Central memory CD8-positive, alpha-beta T cell (primary cell): ENCODE results near the gene TSEN34.

ENCODE experiments used
- ATAC-seq: fragments of 150-1000 bp; cut with Tn5 transposase; replicated peaks from 2 replicates; pipeline ENCODE4 v1.10.0; 2022; ENCODE audit warnings: mild to moderate bottlenecking, moderate FRiP score, moderate number of reproducible peaks; ENCODE audit not compliant: poor library complexity, severe bottlenecking; ENCODE audit errors: extremely low read depth
- DNase-seq, 2 donors: peaks; one replicate each; pipeline ENCODE4 v3.0.0; 2021; ENCODE audit warnings: low spot score in 2 of 2
- H3K27ac Mint-ChIP-seq: one replicate; pipeline ENCODE4 v1.8.0; 2022; ENCODE audit warnings: low read depth, mild to moderate bottlenecking, moderate library complexity, mixed read lengths
- H3K27me3 Mint-ChIP-seq: one replicate; pipeline ENCODE4 v1.8.0; 2022; ENCODE audit warnings: mixed read lengths
- H3K36me3 Mint-ChIP-seq: one replicate; pipeline ENCODE4 v1.8.0; 2022; ENCODE audit warnings: mild to moderate bottlenecking, moderate library complexity, mixed read lengths; ENCODE audit not compliant: insufficient read depth
- H3K4me1 Mint-ChIP-seq: one replicate; pipeline ENCODE4 v1.8.0; 2022; ENCODE audit warnings: mixed read lengths
- H3K4me3 Mint-ChIP-seq: one replicate; pipeline ENCODE4 v1.8.0; 2022; ENCODE audit warnings: mild to moderate bottlenecking, moderate library complexity, mixed read lengths
- H3K9me3 Mint-ChIP-seq: one replicate; pipeline ENCODE4 v1.8.0; 2022; ENCODE audit warnings: mixed read lengths

Gene TSEN34

DNA sequence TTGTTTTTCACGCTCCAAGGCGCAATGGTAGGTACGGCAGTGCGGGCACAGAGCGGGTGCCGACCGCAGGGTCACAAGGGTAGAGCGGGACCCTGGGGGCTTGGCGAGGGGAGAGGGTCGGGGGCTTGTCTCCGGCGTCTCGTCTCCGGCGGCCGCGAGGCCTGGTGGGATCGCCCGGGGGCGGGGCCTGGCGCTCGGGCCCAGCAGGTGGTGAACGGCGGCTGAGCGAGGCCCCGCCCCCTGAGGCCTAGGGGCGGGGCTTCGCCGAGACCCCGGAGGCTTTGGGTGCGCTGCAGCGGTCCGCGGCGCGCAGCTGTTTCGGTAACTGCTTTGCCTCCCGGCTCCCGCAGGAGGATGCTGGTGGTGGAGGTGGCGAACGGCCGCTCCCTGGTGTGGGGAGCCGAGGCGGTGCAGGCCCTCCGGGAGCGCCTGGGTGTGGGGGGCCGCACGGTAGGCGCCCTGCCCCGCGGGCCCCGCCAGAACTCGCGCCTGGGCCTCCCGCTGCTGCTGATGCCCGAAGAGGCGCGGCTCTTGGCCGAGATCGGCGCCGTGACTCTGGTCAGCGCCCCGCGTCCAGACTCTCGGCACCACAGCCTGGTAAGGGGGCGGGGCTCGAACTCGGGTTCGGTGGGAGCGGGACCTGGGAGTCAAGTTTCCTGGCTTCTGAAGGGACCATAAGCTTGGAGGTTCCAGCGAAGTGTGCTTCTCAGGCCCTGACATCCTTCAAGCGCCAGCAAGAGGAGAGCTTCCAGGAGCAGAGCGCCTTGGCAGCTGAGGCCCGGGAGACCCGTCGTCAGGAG, at the start of gene TSEN34:
TSEN34 (plus strand) TSS at position 298 of the 800 bp plus-strand sequence; CDS start at position 355, 57 bp downstream.
- no peaks in the 10 kb centered on the region for H3K27me3 Mint-ChIP-seq
- ATAC-seq (peak; percentile 20), DNase-seq (peak in 1 of 2 donors; percentile 28)
- H3K4me3 Mint-ChIP-seq, result peak within 1 kb of the TSS; percentile 94
- peaks cover 43% of the 10 kb centered on the region for H3K4me1 Mint-ChIP-seq
- H3K9me3 Mint-ChIP-seq, result no peaks in the 10 kb centered on the region
- peaks cover 37% of the 10 kb centered on the region for H3K36me3 Mint-ChIP-seq
- peak within 1 kb of the TSS; percentile 99 for H3K27ac Mint-ChIP-seq

DNA sequence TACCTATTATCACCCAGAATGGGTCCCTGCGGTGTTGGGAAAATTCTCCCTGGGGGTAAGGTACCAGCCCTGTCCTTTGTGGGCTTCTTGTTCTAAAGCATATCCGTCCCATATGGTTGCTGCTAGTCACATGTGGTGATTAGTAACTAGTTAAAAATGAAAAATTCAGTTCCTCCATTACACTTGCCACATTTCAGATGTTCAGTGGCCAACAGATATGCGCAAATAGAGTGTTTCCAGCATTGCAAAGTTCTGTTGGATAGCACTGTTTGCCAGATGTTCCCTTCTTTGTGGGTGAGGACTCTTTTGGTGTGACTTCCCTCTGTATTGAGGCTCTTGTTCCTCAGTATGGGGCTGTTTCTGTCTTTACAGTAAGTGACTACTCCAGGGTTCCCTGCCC, 49.8 kb upstream of the TSEN34 start:
- Mint-ChIP-seq H3K27me3 (no peaks in the 10 kb centered on the region), H3K27ac (no peak overlapping the region), H3K4me3 (no peak overlapping the region), H3K36me3 (peaks cover 42% of the 10 kb centered on the region), H3K9me3 (no peaks in the 10 kb centered on the region), H3K4me1 (peaks cover 51% of the 10 kb centered on the region)
- ATAC-seq, result no peak
- DNase-seq, result no peak

GRCh38 chr19:54142166-54142780, 48.8 kb upstream of the TSEN34 start:
- no peak overlapping the region for H3K4me3 Mint-ChIP-seq
- peaks cover 39% of the 10 kb centered on the region for H3K36me3 Mint-ChIP-seq
- H3K27ac Mint-ChIP-seq, result no peak overlapping the region
- H3K27me3 Mint-ChIP-seq, result no peaks in the 10 kb centered on the region
- H3K9me3 Mint-ChIP-seq, result no peaks in the 10 kb centered on the region
- ATAC-seq (no peak), DNase-seq (no peak)
- peaks cover 46% of the 10 kb centered on the region for H3K4me1 Mint-ChIP-seq

DNA sequence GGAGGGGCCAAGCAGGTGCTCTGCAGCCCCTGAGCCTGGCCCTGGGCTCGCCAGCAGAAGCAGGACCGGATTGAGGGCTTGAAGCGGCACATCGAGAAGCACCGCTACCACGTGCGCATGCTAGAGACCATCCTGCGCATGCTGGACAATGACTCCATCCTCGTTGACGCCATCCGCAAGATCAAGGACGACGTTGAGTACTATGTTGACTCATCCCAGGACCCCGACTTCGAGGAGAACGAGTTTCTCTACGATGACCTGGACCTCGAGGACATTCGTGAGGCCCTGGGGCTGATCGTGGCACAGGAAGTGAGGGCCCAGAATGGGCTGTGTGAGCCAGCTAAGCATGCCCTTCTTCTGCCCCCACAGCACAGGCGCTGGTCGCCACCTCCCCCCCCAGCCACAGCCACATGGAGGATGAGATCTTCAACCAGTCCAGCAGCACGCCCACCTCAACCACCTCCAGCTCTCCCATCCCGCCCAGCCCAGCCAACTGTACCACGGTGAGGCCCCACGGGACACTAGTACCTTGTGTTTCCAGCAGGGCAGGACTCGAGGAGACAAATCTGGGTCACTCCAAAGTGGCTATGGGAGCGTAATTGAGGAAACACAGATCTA, 45.5 kb upstream of the TSEN34 start:
- Mint-ChIP-seq H3K27ac (no peak overlapping the region), H3K4me1 (peaks cover 29% of the 10 kb centered on the region), H3K9me3 (no peaks in the 10 kb centered on the region), H3K27me3 (no peaks in the 10 kb centered on the region), H3K36me3 (peaks cover 37% of the 10 kb centered on the region), H3K4me3 (no peak overlapping the region)
- DNase-seq (no peak), ATAC-seq (no peak)

DNA sequence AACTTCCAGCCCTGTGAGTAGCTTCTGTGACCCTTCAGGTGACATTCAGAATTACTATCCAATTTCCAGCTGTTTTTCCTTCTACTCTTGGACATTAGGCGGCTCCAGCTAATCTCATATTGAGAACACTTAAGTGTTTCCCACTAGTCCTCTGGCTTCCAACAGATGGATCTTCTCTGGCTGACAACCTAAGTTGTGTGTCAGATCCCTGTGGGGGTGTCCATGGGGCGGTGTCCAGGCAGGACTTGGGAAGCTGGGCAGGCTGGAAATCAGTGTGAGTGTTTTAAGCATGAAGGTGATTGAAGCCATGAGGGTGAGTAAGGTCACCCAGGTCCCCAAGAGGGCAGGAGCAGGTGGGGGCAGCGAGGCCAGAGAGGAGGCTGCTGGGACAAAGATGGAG, 43.4 kb upstream of the TSEN34 start:
- Mint-ChIP-seq H3K27me3 (no peaks in the 10 kb centered on the region), H3K27ac (no peak overlapping the region), H3K4me1 (peaks cover 18% of the 10 kb centered on the region), H3K36me3 (peaks cover 38% of the 10 kb centered on the region), H3K4me3 (no peak overlapping the region), H3K9me3 (no peaks in the 10 kb centered on the region)
- ATAC-seq, result no peak
- DNase-seq, result no peak

- ATAC-seq (no peak), DNase-seq (no peak)
- Mint-ChIP-seq H3K4me1 (peaks cover 19% of the 10 kb centered on the region), H3K36me3 (peaks cover 38% of the 10 kb centered on the region), H3K9me3 (no peaks in the 10 kb centered on the region), H3K4me3 (no peak overlapping the region), H3K27me3 (no peaks in the 10 kb centered on the region), H3K27ac (no peak overlapping the region)
These were observed 43.0 kb upstream of the TSEN34 start for GRCh38 chr19:54148158-54148557.

- Mint-ChIP-seq H3K9me3 (no peaks in the 10 kb centered on the region), H3K27ac (no peak overlapping the region), H3K27me3 (no peaks in the 10 kb centered on the region), H3K4me3 (no peak overlapping the region), H3K4me1 (peaks cover 22% of the 10 kb centered on the region), H3K36me3 (peaks cover 40% of the 10 kb centered on the region)
- DNase-seq, result no peak
- ATAC-seq, result no peak
These were observed 41.9 kb upstream of the TSEN34 start for GRCh38 chr19:54149021-54149812.

- H3K9me3 Mint-ChIP-seq, result no peaks in the 10 kb centered on the region
- H3K4me1 Mint-ChIP-seq, result peaks cover 29% of the 10 kb centered on the region
- H3K27ac Mint-ChIP-seq, result no peak overlapping the region
- no peak for DNase-seq
- peaks cover 51% of the 10 kb centered on the region for H3K36me3 Mint-ChIP-seq
- no peaks in the 10 kb centered on the region for H3K27me3 Mint-ChIP-seq
- no peak overlapping the region for H3K4me3 Mint-ChIP-seq
- no peak for ATAC-seq
These were observed 39.6 kb upstream of the TSEN34 start for GRCh38 chr19:54151362-54152035.

DNA sequence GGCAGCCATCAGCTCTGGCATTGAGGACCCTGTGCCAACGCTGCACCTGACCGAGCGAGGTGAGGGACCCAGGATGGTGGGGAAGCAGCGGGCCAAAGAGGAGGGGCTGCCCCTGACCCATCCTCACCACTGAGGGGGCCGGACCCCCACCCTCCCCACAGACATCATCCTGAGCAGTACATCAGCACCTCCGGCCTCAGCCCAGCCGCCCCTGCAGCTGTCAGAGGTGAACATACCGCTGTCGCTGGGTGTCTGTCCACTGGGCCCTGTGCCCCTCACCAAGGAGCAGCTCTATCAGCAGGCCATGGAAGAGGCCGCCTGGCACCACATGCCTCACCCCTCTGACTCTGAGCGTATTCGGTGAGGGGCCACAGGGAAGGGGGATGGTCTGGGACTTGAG, 38.8 kb upstream of the TSEN34 start:
- H3K36me3 Mint-ChIP-seq, result peaks cover 54% of the 10 kb centered on the region
- H3K27me3 Mint-ChIP-seq, result no peaks in the 10 kb centered on the region
- peaks cover 36% of the 10 kb centered on the region for H3K4me1 Mint-ChIP-seq
- no peak overlapping the region for H3K27ac Mint-ChIP-seq
- DNase-seq (no peak), ATAC-seq (no peak)
- no peaks in the 10 kb centered on the region for H3K9me3 Mint-ChIP-seq
- no peak overlapping the region for H3K4me3 Mint-ChIP-seq

GRCh38 chr19:54152878-54153524, 38.1 kb upstream of the TSEN34 start:
- Mint-ChIP-seq H3K27me3 (no peaks in the 10 kb centered on the region), H3K36me3 (peaks cover 56% of the 10 kb centered on the region), H3K4me3 (no peak overlapping the region), H3K27ac (no peak overlapping the region), H3K4me1 (peaks cover 38% of the 10 kb centered on the region), H3K9me3 (no peaks in the 10 kb centered on the region)
- DNase-seq (no peak), ATAC-seq (no peak)

- ATAC-seq, result no peak
- Mint-ChIP-seq H3K9me3 (no peaks in the 10 kb centered on the region), H3K36me3 (peaks cover 61% of the 10 kb centered on the region), H3K27me3 (no peaks in the 10 kb centered on the region), H3K27ac (peak overlapping the region; percentile 29), H3K4me3 (no peak overlapping the region), H3K4me1 (peaks cover 44% of the 10 kb centered on the region)
- DNase-seq, result no peak
These were observed 37.3 kb upstream of the TSEN34 start for GRCh38 chr19:54153731-54154326.
